GM12878 (cell line): ENCODE measurements around the gene CTIF. TPM values are rescaled to one million over a fixed set of nuclear protein-coding genes. Genes with fewer than 3 reads are reported as not detected.

Experiments used
- ATAC-seq: fragments of 200-7000 bp; cut with Tn5 transposase; 3 replicates; pipeline ENCODE4 v1.9.1; 2020; ENCODE audit warnings: mild to moderate bottlenecking, moderate library complexity
- BruUV-seq: library from RNA; stranded (reverse); fragments of 400-500 nt; replicated peaks from 2 replicates; lab custom pipeline; 2021; lab: Mats Ljungman, UMichigan
- CTCF ChIA-PET: fragments of 300-600 bp; sonication (Branson Sonifier 250); formaldehyde crosslinking; extraction: SDS; loops from one replicate; lab custom pipeline; 2021; ENCODE audit warnings: inconsistent platforms; lab: Yijun Ruan, JAX
- POLR2A ChIA-PET: fragments of 350-600 bp; formaldehyde crosslinking; extraction: SDS; loops from one replicate; lab custom pipeline; 2021; ENCODE audit warnings: inconsistent platforms; lab: Charles Lee
- RAD21 ChIA-PET: fragments of 300-600 bp; sonication (Branson Sonifier 250); formaldehyde crosslinking; loops from one replicate; lab custom pipeline; 2023; ENCODE audit warnings: antibody characterized with exemption; ENCODE audit not compliant: unreplicated experiment; lab: Charles Lee
- SMC1A ChIA-PET: fragments of 300-600 bp; sonication (Branson Sonifier 250); formaldehyde crosslinking; loops from one replicate; lab custom pipeline; 2023; ENCODE audit not compliant: unreplicated experiment, uncharacterized antibody; lab: Charles Lee
- DNase-seq: peaks from one replicate; pipeline ENCODE4 v3.0.0-alpha.2; 2011; ENCODE audit warnings: low read depth, low spot score
- FAIRE-seq: peaks from 3 replicates; lab custom pipeline; 2011; peaks lifted over from hg19 to GRCh38; lab: Jason Lieb, UNC
- H2AFZ ChIP-seq: 2 replicates; pipeline ENCODE4 v1.6.0; 2011; ENCODE audit warnings: low read depth, low read length, control low read depth; ENCODE audit not compliant: control insufficient read depth
- H3K27ac ChIP-seq: 2 replicates; pipeline ENCODE4 v1.5.1; 2011; ENCODE audit warnings: control low read depth; ENCODE audit not compliant: control insufficient read depth, insufficient read depth
- H3K27me3 ChIP-seq, 2 experiments: replicated peaks in 1 of 2; 2 replicates each; pipeline versions ENCODE4 v1.6.0 to v1.6.1; 2011; ENCODE audit warnings: low read length in 1 of 2; ENCODE audit not compliant: control insufficient read depth in 2 of 2, insufficient read depth in 2 of 2
- H3K36me3 ChIP-seq, 2 experiments: 2 replicates each; pipeline ENCODE4 v1.5.1; 2011; ENCODE audit warnings: low read length in 1 of 2; ENCODE audit not compliant: control insufficient read depth in 2 of 2, insufficient read depth in 2 of 2
- H3K4me1 ChIP-seq: 2 replicates; pipeline ENCODE4 v1.6.1; 2011; ENCODE audit warnings: mild to moderate bottlenecking, low read length, moderate library complexity, mixed read lengths; ENCODE audit not compliant: control insufficient read depth, insufficient read depth
- H3K4me2 ChIP-seq: 2 replicates; pipeline ENCODE4 v1.6.0; 2011; ENCODE audit warnings: control low read depth; ENCODE audit not compliant: control insufficient read depth, insufficient read depth
- H3K4me3 ChIP-seq: fragments of 200-600 bp; sonication (generic); 2 replicates; pipeline ENCODE4 v1.5.1; 2016
- H3K79me2 ChIP-seq: 2 replicates; pipeline ENCODE4 v1.6.0; 2011; ENCODE audit warnings: low read length; ENCODE audit not compliant: control insufficient read depth, insufficient read depth
- H3K9ac ChIP-seq: 2 replicates; pipeline ENCODE4 v1.8.0; 2011; ENCODE audit warnings: low read length, control low read depth, mixed read lengths; ENCODE audit not compliant: control insufficient read depth, insufficient read depth
- H3K9me3 ChIP-seq: replicated peaks from 3 replicates; pipeline ENCODE4 v1.5.1; 2011; ENCODE audit warnings: mild to moderate bottlenecking, low read length; ENCODE audit not compliant: control insufficient read depth, insufficient read depth
- H4K20me1 ChIP-seq: 2 replicates; pipeline ENCODE4 v1.6.0; 2011; ENCODE audit not compliant: control insufficient read depth, insufficient read depth
- ATF2 ChIP-seq: IDR thresholded peaks from 2 replicates; pipeline ENCODE4 v1.6.1; 2012; ENCODE audit warnings: low read length, inconsistent platforms
- ATF3 ChIP-seq: IDR thresholded peaks from 2 replicates; pipeline ENCODE4 v1.6.1; 2011; ENCODE audit warnings: low read depth, mild to moderate bottlenecking, low read length, moderate library complexity, borderline replicate concordance; ENCODE audit errors: extremely low read depth
- BCLAF1 ChIP-seq: fragments of 450-650 bp; IDR thresholded peaks from 2 replicates; pipeline ENCODE4 v1.6.1; 2017; ENCODE audit warnings: antibody characterized with exemption, mild to moderate bottlenecking, moderate library complexity
- CBX5 ChIP-seq: sonication (generic); IDR thresholded peaks from 2 replicates; pipeline ENCODE4 v1.6.1; 2016; ENCODE audit warnings: low read depth, moderate library complexity, mild to moderate bottlenecking, inconsistent platforms
- FOXM1 ChIP-seq: IDR thresholded peaks from 2 replicates; pipeline ENCODE4 v1.6.1; 2012; ENCODE audit warnings: low read depth, mild to moderate bottlenecking, inconsistent platforms, low read length, moderate library complexity
- KDM1A ChIP-seq: fragments of 200-600 bp; sonication (generic); IDR thresholded peaks from 2 replicates; pipeline ENCODE4 v1.6.1; 2016; ENCODE audit warnings: borderline replicate concordance
- LARP7 ChIP-seq: fragments of 450-650 bp; IDR thresholded peaks from 2 replicates; pipeline ENCODE4 v1.6.1; 2017; ENCODE audit warnings: mild to moderate bottlenecking
- MLLT1 ChIP-seq: fragments of 450-650 bp; IDR thresholded peaks from 2 replicates; pipeline ENCODE4 v1.6.1; 2016; ENCODE audit warnings: mild to moderate bottlenecking
- MYC ChIP-seq: IDR thresholded peaks from 2 replicates; pipeline ENCODE4 v1.6.1; 2011; ENCODE audit warnings: mild to moderate bottlenecking, low read length, moderate library complexity, inconsistent platforms; ENCODE audit not compliant: insufficient read depth, insufficient replicate concordance, insufficient read length, severe bottlenecking
- NFYB ChIP-seq: IDR thresholded peaks from 2 replicates; pipeline ENCODE4 v1.6.1; 2011; ENCODE audit warnings: low read depth, mild to moderate bottlenecking, low read length, improper control_type of control experiment, moderate library complexity; ENCODE audit not compliant: insufficient read depth
- POLR2A ChIP-seq: IDR thresholded peaks from 2 replicates; pipeline ENCODE4 v1.6.1; 2011; ENCODE audit warnings: low read depth, mild to moderate bottlenecking, low read length
- RBBP5 ChIP-seq: fragments of 200-600 bp; sonication (generic); conservative IDR thresholded peaks from 2 replicates; pipeline ENCODE4 v1.6.1; 2016
- RELA ChIP-seq: fragments of 450-650 bp; IDR thresholded peaks from 2 replicates; pipeline ENCODE4 v1.8.0; 2014; ENCODE audit warnings: borderline replicate concordance; ENCODE audit not compliant: partially characterized antibody
- SMAD1 ChIP-seq: fragments of 450-650 bp; IDR thresholded peaks from 2 replicates; pipeline ENCODE4 v1.6.1; 2018; ENCODE audit warnings: mild to moderate bottlenecking, low read depth; ENCODE audit not compliant: partially characterized antibody
- SREBF2 ChIP-seq: IDR thresholded peaks from 2 replicates; pipeline ENCODE4 v1.6.1; 2012; ENCODE audit warnings: mild to moderate bottlenecking, low read length
- TAF1 ChIP-seq: IDR thresholded peaks from 2 replicates; pipeline ENCODE4 v1.6.1; 2011; ENCODE audit warnings: mild to moderate bottlenecking, low read depth, low read length, borderline replicate concordance
- ZNF24 ChIP-seq: fragments of 450-650 bp; IDR thresholded peaks from 2 replicates; pipeline ENCODE4 v1.6.1; 2017; ENCODE audit warnings: antibody characterized with exemption, mild to moderate bottlenecking
- ZSCAN29 ChIP-seq: fragments of 450-650 bp; IDR thresholded peaks from 2 replicates; pipeline ENCODE4 v1.6.1; 2017; ENCODE audit warnings: mild to moderate bottlenecking, moderate library complexity
- WGBS: methylation state at CpG from one replicate; pipeline ENCODE4 v1.1.6; 2016; ENCODE audit warnings: low lambda C conversion rate; ENCODE audit not compliant: insufficient replicate concordance, insufficient coverage; ENCODE audit errors: missing lambda C conversion rate; 5-methylcytosine and 5-hydroxymethylcytosine counted together
- in situ Hi-C: fragments of 300-500 bp; cut with MboI; formaldehyde crosslinking; loops from 9 replicates; pipeline ENCODE4 v1.14.3; 2018; ENCODE audit warnings: mixed read lengths
- intact Hi-C: fragments of 100-400 bp; cut with micrococcal nuclease; formaldehyde crosslinking; loops from one replicate; pipeline ENCODE4 v1.14.2; 2022; ENCODE audit not compliant: unreplicated experiment
- polyA plus RNA-seq, 11 experiments: library from polyadenylated mRNA; depleted of rRNA in 4 of 11; unstranded in 6 of 11; stranded (reverse) in 5 of 11; fragments of >200 nt; fragmentation: Nextera tagmentation in 4 of 11; fragmentation: Illumina TruSeq in 1 of 11; extraction: Ambion mirVana in 4 of 11; extraction: Trizol in 1 of 11; gene quantifications; 1 replicate in 1 of 11; 2 replicates in 10 of 11; pipeline versions ENCODE4 v1.2.1 to v1.2.3, GENCODE V29; 2011 to 2016; ENCODE audit warnings: inconsistent platforms in 2 of 11, missing spikeins in 2 of 11, low read depth in 1 of 11
- total RNA-seq, 4 experiments: library from RNA; depleted of rRNA in 3 of 4; stranded (reverse); fragments of >200 nt in 3 of 4; fragmentation: Illumina TruSeq in 1 of 4; extraction: Trizol in 1 of 4; gene quantifications; 2 replicates each; pipeline versions ENCODE4 v1.2.1 to v1.2.3, GENCODE V29; 2013 to 2021

CTIF gene
- total and polyA plus RNA-seq, 10 of the 15 experiments (the other 5 are each of a cell fraction or from before 2014, with no cell fraction given) = 0.06 to 11.6 (median 2.5) TPM

GRCh38 chr18:48742706-48743475 is 204.1 kb downstream of the CTIF start:
- no peak overlapping the region for H2AFZ ChIP-seq
- no peaks in the 10 kb centered on the region; a peak in 1 of 4 replicates for H3K36me3 ChIP-seq
- H3K79me2 ChIP-seq = no peaks in the 10 kb centered on the region
- no peaks in the 10 kb centered on the region for H3K27me3 ChIP-seq
- H3K9ac ChIP-seq = no peak overlapping the region
- no peak overlapping the region for H3K4me3 ChIP-seq
- intact Hi-C loops = no loop called here
- no peak for FAIRE-seq
- in situ Hi-C loops = no loop called here
- no peak for ATAC-seq
- WGBS = 67% methylated on average over 11 of the region's 11 CpGs
- H3K27ac ChIP-seq = no peak overlapping the region
- H3K4me1 ChIP-seq = no peaks in the 10 kb centered on the region
- no peak for DNase-seq
- no peaks in the 10 kb centered on the region for H4K20me1 ChIP-seq
- H3K4me2 ChIP-seq = no peak overlapping the region
- H3K9me3 ChIP-seq = no peaks in the 10 kb centered on the region
- ChIA-PET POLR2A (no interaction called here), SMC1A (no interaction called here), RAD21 (no interaction called here), CTCF (no interaction called here)
- no TSS peak for BruUV-seq
- no peak for TF ChIP-seq LARP7
- no peak for TF ChIP-seq BCLAF1
- no peak for TF ChIP-seq SREBF2
- no peak for TF ChIP-seq MLLT1
- TF ChIP-seq NFYB = no peak
- no peak for TF ChIP-seq FOXM1
- no peak for TF ChIP-seq RELA
- TF ChIP-seq ATF2 = no peak
- TF ChIP-seq RBBP5 = no peak
- TF ChIP-seq MYC = no peak
- no peak for TF ChIP-seq TAF1
- no peak for TF ChIP-seq KDM1A
- no peak for TF ChIP-seq SMAD1
- TF ChIP-seq ZSCAN29 = no peak
- TF ChIP-seq POLR2A = no peak
- no peak for TF ChIP-seq ZNF24
- TF ChIP-seq ATF3 = no peak
- no peak for TF ChIP-seq CBX5
